GM23338 (cell line): Measurements from ENCODE around the gene TEX9.

Experiments used
- REST ChIP-seq: IDR thresholded peaks from one replicate; pipeline ENCODE4 v1.6.1; 2018; ENCODE audit warnings: antibody characterized with exemption; ENCODE audit not compliant: unreplicated experiment
- TF ChIP-seq, protein P1 (sequence below), 2 experiments: fragments of 200-600 bp in 1 of 2; sonication (generic) in 1 of 2; conservative IDR thresholded peaks; 2 replicates each; pipeline versions ENCODE4 v1.5.1 to v1.6.1; 2016 to 2017; ENCODE audit warnings: antibody characterized with exemption in 2 of 2, low read depth in 2 of 2, mild to moderate bottlenecking in 2 of 2, moderate library complexity in 1 of 2

DNA sequence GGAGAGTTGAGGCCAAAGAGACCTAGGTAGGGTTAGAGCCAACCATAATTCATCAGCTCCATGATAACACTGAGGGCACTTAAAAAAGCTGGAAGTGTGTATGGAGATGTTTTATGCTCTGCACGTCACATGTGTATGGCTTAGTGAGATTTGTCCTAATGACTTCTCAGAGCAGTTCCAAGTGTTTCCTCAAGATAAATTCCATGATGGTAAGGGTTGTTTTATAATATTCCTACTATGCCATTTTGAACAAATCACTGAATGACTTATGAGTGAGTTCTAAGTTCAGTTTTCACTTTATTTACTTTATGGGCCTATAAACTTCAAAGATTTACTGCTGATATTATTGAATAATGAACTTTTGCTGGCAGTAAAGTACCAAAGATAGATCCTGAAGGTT is 28.1 kb downstream of the TEX9 start:
- TF ChIP-seq, protein P1, sequence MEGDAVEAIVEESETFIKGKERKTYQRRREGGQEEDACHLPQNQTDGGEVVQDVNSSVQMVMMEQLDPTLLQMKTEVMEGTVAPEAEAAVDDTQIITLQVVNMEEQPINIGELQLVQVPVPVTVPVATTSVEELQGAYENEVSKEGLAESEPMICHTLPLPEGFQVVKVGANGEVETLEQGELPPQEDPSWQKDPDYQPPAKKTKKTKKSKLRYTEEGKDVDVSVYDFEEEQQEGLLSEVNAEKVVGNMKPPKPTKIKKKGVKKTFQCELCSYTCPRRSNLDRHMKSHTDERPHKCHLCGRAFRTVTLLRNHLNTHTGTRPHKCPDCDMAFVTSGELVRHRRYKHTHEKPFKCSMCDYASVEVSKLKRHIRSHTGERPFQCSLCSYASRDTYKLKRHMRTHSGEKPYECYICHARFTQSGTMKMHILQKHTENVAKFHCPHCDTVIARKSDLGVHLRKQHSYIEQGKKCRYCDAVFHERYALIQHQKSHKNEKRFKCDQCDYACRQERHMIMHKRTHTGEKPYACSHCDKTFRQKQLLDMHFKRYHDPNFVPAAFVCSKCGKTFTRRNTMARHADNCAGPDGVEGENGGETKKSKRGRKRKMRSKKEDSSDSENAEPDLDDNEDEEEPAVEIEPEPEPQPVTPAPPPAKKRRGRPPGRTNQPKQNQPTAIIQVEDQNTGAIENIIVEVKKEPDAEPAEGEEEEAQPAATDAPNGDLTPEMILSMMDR (conservative IDR thresholded peaks at IDR 0.05; ENCODE audit: low read depth in 2 of 2), result no peak
- TF ChIP-seq REST, result no peak
